Right renal cortex interstitium (tissue), 3 donors: Measurements from ENCODE around the gene P2RY2. TPM values are rescaled to one million over a fixed set of nuclear protein-coding genes. Genes with fewer than 3 reads are reported as not detected.

Source experiments
- DNase-seq, 3 donors: peaks; one replicate each; pipeline ENCODE4 v3.0.0-alpha.2; 2013; ENCODE audit warnings: low read depth in 3 of 3, low spot score in 2 of 3
- polyA plus RNA-seq, 3 donors: library from polyadenylated mRNA; unstranded; fragments of 120-200 nt; gene quantifications; one replicate each; pipeline ENCODE4 v1.2.1, GENCODE V29; 2013; ENCODE audit not compliant: insufficient read length in 3 of 3

Gene P2RY2
- polyA plus RNA-seq, 3 donors, result 0.58 to 0.81 (median 0.67) TPM

DNA sequence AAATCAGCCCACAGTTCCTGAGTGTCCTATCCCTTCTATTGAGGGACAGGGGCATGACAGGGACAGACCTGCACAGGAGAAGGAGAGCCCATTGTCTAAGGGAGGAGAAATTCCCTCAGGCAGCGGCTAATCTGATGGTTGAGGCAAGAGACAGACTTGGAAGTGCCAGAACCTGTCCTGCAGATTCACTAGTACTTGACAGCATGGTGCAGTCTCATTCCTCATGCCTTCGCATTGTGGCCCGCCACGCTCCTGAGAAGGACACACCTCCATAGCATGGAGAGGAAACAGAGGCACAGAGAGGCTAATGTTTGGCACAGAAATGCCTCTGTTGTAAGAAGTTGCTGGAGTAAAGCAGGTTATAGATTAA, 57.3 kb downstream of the P2RY2 start:
- no peak for DNase-seq

DNA sequence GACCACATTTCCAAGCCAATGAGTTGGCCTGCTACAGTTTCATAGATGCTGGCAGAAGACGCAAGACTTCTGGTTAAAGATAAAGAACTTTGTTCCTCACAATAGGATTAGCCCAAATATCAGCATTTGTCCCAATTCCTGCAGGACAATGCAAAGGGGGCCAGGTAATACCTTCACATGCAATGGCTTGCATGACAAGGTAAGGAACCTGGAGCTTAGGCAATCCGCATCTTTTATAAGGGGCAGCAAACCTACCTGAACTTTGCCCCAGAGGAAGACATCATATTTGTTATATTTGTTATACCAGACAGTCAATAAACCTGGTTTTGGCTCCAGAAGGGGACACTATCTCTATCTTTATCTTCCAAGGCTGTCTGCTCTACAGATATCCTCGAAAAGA, 59.4 kb downstream of the P2RY2 start:
- DNase-seq, result no peak

DNA sequence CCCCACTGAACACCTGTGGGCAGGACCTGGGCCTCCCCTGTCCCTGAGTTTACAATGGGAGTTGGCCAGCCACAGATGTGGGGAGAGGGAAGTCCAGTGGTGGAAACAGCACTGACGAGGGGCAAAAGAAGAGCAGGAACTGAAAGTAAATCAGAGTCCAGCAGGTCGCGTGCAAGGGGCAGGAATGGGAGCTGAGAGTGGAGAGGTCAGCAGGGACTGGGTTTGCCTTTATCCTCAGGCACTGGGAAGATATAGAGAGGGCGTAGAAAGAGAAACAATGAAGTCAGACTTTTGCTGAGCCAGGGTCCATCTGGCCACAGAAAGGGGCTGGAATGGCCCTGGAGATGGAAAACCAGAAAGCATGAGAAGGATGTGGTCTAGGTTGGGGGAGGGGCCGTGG, 62.5 kb downstream of the P2RY2 start:
- DNase-seq, result no peak

DNA sequence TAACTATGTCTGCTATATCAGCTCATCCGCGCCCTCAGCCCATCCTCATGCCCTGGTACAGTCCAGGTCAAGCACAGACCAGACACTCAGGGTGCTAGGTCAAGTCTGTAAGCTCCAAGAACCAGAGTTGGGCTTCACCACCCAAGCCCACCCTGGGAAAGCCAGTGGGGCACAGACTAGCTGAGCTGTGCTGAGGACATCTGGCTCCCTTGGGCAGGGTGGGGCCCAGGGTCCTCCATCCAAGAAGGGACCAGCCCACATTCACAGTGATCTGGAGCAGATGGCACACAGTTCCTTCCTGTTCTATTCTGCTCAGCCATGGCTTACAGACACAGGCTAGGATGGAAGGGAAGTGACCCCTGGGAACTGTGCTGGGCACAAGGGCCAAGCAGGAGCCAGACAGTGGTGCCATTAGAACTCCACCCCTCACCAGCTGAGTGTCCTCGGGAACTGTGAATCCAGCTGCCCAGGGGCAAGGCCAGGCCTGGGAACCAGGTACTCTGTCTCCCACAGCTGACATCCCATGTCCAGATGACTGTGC, 63.2 kb downstream of the P2RY2 start:
- DNase-seq, result no peak

DNA sequence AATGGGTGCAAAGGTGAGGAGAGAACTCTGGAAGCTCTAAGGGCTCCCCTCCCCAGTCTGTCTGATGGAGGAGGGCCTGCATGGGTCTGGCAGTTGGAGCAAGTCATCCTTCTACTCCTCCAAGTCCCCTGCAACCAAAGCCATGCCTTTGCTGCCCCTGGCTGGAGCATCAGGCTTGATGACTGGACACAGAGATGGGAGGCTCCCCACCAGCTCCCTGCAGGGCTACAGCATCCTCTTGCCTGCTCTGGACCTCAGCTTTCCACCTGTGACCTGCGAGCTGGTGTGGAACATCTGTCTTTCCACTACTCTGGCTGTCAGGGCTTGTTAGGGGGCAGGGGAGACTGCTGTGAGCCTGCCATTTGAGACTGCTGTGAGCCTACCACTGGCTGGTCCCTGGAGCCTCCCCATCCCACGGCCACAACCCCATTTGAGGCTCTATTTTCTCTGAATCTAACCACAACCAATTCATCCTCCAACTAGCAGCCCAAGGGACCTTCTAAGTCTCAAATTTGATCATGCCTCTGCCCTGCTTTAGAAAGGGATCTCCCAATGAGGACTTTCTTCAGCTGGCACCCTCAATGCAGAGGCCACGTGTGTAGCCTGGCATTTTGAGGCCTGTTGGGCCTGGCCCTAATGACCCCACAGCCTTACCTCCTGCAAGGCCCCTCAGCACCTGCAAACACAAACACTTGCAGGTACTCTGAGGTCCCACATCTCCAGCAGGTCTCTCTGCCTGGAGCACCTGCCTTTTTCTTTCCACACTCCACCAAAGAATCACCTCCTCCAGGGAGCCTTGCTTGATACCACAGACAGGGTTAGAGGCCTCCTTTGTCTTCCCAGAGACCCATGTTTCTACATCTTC, 63.9 kb downstream of the P2RY2 start:
- no peak for DNase-seq

DNA sequence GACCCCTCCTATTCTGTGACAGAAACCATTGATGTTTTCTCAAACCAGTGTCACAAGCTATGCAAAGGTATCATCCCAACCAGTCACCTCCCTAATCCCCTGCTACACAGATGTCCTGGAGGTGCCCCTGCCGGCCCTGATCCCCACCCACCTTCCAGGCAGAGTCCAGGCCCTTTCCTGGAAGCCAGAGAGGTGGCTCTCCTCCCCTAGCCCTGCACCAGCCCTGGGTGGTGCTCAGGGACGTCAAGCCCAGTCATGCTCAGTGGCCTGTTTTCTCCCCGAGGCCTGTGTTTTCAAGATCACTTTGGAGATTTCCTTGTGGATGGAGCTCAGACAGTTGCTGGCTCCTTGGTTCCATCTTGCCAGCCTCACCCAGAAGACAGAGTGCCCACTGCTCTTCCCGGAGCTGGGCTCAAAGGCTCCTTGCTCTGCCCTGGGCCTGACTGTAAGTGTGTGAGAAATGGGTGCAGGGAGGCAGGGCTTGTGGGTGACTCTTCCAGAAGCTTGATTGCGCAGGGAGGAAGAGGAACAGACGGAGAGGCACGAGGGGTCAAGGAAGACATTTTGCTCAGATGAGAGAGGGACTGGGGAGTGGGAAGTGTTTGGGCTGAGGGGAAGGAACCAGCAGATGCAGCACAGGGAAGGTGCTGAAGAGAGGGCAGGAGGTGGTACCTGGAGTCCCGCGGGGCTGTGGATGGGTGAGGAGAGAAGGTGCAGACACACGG, 65.4 kb downstream of the P2RY2 start:
- DNase-seq, result no peak

DNA sequence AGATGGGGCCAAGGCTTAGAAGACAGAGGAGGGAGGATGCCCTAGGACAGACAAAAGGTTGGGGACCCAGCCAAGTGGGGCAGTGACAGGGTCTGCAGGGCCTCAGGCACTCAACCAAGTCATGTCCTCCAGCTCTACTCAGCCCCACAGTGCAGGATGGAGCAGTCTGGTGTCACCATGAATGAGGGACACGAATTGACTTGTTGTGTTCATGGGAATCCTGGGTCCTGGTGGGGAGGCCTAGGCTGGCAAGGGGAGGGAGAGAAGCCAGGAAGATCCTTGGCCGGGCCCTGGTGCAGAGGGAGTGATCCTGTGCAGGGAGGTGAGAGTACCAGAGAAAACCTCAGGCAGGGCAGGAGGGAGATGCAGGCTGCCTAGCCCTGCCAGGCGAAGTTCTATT, 66.0 kb downstream of the P2RY2 start:
- no peak for DNase-seq

DNA sequence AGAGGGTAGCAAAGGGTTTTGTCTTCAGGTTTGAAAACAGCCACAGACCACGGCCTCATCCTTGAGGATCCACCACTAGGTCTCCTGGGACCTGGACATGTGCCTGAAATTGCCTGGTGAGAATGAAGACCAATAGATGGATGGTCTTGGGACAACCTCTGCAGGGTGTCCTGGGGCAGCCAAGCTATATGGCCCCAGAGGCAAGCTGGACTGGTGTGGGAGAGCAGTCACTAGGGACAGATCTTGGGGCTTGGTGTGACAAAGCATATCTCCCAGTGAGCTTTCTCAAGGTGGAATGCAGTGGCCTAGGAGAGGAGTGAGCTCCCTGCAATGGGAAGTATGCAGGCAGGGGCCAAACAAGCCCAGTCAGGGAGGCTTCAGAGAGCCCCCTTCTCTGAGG, 67.6 kb downstream of the P2RY2 start:
- DNase-seq, result no peak

Other genes with a start within 250 kb of the P2RY2 start
- gene FCHSD2, start 76.0 kb upstream of the P2RY2 start, polyA plus RNA-seq, result 10 to 100 TPM; 43.7 to 49.7 (median 47.2) TPM
- gene P2RY6, start 54.1 kb downstream of the P2RY2 start, polyA plus RNA-seq, result 1 to 10 TPM in 1 of 3 donors, under 1 TPM in 2; 0.81 to 1.1 (median 0.94) TPM
- gene ARHGEF17, start 90.0 kb downstream of the P2RY2 start, polyA plus RNA-seq, result 10 to 100 TPM; 70.2 to 73.5 (median 71.0) TPM
- 1 to 10 TPM; 2.1 to 2.7 (median 2.1) TPM for gene RELT, start 158.1 kb downstream of the P2RY2 start, polyA plus RNA-seq